ACHN (cell line): Measurements from ENCODE around the gene ARHGAP22.

Experiments used
- DNase-seq: peaks from one replicate; pipeline ENCODE4 v3.0.0-alpha.2; 2015
- in situ Hi-C: cut with HindIII; loops from 2 replicates; pipeline ENCODE4 v1.10.0; 2017; ENCODE audit warnings: low sequenced_read_pairs, low pct_ligation_motif_present, low pct_unique_long_range_greater_than_20kb

The ARHGAP22 gene

DNA sequence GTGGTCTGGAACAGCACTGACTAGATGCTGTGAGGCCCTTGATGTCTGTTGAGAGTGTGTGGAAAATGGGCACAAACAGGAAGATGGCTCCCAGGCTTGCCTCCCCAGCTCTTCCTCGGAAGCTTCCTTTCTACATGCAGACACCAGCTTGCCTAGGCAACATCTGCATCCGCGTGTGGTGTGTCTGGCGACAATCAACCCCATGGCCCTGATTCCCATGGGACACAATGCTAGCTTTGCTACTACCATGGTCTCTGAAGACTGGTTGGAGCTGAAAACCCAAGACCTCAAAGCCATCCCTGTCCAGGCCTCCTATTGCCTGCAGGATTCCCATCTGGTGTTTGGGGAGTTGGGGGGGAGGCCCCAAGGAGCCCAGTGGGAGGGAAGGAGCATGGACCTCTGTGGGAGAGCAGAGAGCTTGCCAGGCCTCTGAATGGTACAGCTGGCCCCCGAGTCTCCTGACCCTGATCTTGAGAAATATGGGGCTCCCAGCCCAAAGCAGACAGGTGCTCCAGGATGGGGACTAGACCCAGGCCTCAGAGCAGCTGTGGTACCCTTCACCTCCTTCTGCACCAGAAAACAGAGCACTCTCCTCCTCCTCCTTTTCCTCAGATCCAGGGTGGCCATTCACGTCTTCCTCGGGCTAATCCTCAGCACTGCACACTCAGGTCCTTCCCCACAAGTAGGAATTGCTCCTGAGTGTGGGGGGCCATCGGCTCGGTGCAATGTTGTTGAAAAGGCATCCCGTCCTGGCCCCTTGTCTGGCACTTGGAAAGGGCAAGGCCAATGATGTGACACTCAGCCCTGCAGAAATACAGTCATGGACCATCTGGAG lies 57.6 kb downstream of the ARHGAP22 start:
- DNase-seq = no peak
- in situ Hi-C loops = no loop called here

DNA sequence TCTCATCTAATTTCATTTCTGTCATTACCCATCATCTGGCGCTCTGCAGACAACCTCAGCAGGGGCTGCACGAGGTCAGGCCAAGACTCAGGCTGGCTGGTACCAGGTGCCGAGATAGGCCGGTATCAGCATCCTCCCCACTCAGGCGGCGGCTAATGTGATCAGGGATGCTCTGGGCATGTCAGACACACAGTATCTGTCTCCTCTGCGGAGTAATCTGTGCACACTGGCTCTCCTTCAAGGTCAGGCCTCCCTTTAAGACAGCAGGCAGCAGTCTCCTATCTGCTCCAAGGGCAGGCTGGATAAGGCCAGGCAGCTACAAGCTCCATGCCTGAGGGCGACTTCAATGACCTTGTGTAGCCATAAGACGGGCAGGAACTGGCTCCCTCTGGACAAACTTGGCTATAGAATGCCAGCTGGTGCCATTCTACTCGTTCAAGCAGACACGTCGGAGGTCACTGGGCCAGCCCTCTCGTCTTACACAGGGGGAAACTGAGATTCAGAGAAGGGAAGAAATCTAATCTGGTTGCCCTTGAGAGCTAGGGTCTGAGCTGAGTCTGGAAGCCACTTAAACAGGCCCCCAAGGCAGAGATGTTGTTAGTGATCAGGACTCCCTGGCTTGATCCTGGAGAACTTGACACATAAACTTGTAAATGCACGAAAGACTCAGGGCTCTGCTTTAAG lies 59.3 kb downstream of the ARHGAP22 start:
- in situ Hi-C loops = no loop called here
- DNase-seq = no peak

DNA sequence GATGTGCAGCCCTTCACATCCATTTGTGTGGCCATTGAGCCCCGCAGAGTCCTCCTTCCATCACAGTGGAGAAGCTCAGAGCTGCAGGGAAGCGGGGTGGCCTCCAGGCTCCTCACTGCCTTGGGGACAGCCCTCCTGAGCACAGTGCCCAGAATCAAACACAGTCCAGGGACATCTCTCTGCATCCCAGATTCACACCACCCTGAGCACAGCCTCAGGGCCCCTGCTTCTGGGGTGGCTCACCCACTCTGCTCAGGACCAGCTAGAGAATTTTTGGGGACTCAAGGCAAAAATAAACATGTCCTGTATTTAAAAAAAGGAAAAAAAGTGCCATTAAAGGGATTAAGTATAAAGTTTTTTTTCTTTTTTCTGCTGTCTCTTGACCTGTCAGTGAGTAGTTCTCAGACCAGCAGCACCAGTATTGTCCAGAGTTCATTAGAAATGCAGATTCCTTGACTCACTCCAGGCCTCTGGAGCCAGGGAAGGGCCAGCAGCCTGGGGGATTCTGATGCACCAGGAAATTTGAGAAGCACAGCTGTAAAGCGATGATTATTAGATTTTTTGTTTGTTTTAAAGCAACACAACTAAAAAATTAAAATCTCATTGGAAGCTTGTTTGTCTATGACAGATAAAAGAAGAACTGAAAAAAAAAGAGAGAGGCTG lies 61.6 kb downstream of the ARHGAP22 start:
- DNase-seq = no peak
- in situ Hi-C loops = no loop called here

DNA sequence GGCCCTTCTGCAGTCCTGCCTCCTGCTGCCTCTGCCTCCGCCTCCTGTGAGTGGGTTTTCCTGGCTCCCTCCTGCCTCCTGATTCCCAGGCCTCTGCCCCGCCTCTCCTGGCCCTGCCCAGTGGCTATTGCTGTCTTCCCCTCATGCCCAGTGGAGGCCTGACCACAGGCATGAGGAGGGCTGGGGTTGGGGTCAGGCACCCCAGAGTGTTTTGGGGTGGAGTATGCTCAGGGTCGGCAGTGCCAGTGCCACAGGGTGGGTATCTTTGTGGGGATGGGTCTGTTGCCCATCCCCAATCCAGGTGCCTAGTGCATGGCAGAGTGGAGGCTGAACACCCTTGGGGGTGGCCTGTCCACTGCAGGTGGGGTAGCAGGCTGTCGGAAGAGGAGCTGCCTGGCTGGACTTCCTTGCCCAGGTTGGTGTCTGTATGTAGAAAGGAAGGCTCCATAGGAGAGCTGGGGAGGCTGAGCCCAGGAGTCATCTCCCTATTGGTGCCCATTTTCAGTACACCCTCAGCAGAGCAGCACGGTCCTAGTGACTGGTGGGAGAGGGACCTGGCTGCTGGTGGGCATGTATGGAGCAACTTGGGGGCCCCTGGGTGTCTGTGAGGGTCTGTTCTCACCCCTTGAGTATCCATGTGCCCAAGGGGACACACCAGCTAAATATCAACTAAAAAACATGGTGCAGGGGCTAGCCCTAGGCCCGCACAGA lies 62.2 kb downstream of the ARHGAP22 start:
- DNase-seq = no peak
- in situ Hi-C loops = no loop called here

DNA sequence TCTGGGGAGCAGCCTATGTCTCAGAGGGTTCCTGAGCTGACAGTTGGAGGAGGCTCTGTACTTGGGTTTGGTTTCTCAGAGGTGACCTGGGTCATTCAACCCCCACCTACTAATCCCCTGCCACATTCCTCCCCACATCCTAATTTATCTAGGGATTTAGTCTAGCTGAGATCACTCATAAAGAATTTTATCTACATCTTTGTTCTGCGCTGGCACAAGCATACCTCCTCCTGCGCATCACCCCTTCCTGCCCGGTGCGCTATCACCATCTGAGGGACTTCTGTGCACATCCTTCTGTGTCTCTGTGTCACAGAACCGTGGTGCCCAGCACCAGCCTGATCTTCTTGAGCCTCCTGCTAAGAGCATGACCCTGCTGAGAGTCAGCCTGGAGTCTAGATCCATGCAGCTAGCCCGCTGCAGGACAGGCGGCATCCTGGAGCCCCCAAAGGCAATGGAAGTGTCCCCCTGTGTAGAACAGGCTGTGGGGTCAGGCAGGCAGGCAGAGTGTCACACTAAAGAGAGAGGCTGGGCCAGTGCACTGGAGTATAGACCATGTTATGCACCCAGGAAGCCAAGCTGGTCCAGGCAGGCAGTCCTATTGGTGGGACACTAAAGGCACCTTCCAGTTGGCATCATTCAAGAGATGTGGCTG lies 63.6 kb downstream of the ARHGAP22 start:
- in situ Hi-C loops = no loop called here
- DNase-seq = no peak

DNA sequence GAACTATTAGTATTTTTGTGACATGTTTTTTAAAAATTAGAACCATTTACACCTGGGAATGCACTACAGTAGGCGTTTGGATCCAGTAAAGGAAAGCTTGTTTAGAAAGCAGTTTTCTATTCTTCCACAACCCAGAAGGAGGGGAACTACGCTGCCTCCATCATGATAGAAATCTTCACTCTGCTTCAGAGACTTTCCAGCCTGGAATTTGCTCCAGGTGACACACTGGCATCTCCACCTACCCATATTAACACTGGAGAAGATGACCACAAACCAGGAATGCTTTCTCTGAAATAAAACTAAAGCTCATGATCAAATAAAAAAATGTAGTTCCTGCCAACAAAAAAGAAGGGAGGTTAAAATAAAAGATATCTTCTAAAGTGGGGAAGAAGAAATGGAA lies 66.3 kb downstream of the ARHGAP22 start:
- in situ Hi-C loops = no loop called here
- DNase-seq = no peak

DNA sequence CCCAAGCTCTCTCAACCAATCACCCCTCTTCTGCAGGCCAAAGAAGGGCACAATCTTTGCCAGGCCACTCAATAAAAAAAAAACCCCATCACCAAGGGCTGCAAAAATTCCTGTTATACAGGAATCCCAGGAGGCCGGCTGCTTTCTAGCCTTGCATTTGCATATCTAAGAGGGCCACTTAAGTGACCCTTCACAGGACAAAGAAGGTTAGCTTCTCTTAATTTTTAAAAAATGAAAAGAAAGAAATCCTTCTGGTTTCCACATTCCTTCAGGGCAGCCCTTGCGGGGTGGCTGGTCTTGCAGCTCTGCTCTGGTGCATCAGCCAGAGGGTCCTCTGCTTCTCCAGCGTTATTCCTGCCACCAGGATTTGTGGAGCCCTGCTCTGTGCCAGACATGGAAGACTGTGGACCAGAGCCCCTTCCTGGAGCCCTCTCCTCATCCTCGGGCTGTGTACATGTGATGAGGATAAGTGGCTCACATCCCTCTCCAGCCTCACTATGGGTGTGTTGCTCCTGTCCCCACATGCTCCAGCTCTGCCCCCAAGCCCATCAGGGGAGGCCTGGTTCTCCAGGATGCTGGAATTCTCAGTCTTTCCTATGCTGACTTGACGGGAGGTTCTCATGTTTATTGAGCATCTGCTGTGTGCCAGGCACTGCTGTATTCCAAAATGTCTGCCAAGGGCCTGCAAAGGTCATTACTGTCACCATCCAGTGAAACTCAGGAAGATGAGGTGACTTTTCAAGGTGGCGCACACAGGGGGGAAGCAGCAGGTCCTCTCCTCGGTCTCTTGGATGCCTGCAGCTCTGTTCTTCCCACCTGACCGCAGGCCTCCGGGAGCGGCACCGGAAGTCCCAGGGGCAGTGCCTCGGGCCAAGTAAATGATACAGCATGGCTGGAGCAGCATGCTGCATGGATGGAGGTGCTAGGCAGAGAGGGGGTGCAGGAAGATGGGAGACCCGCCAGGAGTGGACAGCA lies 67.7 kb downstream of the ARHGAP22 start:
- in situ Hi-C loops = no loop called here

DNA sequence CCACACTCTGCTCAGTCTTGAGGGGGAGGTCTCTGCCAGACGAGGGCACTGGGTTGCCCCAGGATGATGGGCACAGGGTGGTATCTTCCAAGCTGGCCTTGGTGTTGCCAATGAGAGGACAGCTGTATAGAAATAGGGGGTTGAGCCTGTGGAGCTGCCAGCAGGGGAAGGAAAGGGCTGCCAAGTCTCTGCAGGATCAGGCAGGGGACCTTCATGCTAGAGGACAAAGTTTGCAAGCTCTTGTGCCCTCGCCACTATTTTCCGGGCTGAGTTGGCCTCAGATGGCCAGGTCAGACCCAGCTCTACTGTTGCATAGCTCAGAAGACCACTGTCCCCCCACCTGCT lies 68.7 kb downstream of the ARHGAP22 start:
- in situ Hi-C loops = no loop called here
- DNase-seq = no peak

More for the DNA sequence above, 67.7 kb downstream of the ARHGAP22 start:
- no peak for DNase-seq

DNA sequence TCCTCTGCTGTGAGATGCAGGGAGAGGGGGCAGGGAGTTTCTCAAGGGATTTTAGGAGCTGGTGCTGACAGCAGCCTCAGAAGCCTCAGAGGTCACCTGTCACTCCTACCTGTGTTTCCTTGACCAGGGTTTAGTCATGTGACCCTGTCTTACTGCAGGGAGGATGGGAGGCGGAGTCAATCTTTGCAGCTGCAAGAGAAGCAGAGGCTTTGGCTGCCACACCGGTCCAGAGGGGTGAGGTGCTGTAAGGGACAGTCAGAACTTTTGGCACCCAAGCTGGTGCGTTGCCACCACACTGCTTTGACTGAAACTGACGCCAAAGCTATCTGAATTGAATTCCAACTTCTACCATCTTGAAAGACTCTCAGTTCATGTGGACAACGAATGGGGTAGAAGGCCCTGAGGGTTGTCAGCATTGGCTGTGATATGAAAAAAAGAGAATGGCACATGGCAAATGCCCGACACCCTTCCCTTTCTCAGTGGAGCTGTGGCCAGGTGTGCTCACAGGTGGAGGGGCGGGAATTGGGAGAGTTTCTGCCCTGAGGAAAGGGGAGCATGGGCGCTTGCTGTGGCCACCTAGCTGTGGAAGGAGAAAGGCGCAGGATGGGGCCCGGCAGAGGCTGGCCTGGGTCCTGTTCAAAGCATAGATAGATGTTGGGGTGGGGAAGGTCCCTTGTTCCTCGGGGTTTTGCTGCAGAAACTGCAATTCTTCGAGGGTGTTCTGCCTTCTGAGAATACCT lies 69.3 kb downstream of the ARHGAP22 start:
- in situ Hi-C loops = no loop called here
- no peak for DNase-seq

DNA sequence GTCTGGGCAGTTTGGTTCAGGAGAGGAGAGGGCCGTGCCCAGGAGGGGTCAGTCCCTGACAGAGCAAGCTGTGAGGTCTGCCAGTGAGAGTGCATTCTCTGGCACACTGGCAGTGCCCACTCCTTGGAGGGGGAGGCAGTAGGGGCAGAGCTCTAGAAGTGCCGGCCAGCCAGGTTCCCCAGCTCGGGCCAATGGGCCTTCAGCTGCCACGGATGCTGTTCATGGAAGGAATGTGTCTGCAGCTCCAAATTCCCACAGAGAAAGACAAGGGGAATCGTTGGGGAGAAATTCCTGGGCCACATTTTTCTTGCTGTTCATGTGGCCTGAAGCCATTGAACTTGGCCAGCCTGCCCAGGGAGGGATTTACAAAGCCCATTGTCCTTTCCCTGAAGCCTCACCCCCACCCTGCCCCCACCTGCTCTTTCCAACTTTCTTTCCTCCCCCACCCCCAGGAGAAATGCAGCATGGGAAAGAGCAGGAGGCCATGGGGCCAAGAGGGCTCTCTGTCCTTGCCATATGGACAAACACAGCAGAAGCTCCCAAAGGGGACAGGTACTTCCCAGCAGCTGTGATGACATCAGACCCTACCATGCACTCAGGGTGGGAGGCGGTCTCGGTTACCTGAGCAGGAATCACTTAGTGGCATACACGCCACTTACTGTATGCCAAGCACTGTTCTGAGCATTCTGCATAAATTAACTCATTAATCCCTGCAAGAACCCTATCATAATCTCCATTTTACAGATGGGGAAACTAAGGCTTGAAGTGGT lies 70.7 kb downstream of the ARHGAP22 start:
- no peak for DNase-seq
- in situ Hi-C loops = no loop called here

DNA sequence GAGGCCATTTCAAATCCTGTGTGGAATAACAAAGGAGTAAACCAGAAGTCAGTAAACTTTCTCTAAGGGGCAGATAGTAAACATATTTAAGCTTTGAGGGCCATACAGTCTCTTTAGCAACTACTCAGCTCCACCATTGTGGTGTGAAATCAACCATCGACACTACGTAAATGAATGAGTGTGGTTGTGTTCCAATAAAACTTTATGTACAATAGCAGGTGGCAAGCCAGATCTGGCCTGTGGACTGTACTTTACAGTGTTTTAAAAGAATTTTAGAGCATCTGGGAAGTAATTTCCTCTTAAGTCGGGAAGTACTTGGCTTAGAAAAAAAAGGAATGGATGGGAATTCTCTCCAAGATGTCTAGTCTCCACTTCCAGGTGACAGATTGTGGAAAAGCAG lies 71.3 kb downstream of the ARHGAP22 start:
- DNase-seq = no peak
- in situ Hi-C loops = no loop called here

DNA sequence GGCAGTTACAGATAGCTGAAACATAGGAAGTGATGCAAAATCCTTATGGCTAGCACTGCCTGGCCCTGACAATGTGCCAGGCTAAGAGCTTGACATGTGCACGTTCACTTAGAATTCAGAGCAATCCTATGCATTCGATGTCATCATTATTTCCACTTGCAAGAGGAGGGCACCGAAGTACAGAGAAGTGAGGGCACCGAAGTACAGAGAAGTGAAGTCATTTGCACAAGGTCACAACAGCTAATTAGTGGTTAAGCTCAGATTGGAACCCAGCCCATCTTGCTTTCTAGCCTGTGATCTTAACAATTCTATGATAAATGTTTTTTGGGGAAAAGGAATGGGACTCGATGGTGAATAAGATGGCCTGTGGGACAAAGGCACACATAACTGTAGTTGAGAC lies 73.4 kb downstream of the ARHGAP22 start:
- DNase-seq = no peak
- in situ Hi-C loops = no loop called here

DNA sequence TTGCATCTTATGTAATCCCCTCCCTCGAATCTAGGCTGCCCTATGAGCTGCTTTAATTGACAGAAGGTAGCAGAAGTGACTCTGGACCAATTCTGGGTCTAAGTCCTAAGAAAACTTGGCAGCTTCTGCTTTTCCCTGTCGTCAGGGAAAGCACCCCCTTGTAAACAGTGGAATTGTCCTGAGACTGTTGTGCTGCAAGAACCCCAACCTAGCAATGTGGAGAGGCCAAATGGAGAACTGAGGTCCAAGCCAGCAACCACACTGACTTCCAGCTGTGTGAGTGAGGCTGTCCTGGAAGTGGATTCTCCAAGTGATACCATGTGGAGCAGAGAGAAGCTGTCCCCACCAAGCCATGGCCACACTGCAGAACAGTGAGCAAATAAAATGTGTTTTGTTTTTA lies 75.5 kb downstream of the ARHGAP22 start:
- in situ Hi-C loops = no loop called here
- DNase-seq = no peak

DNA sequence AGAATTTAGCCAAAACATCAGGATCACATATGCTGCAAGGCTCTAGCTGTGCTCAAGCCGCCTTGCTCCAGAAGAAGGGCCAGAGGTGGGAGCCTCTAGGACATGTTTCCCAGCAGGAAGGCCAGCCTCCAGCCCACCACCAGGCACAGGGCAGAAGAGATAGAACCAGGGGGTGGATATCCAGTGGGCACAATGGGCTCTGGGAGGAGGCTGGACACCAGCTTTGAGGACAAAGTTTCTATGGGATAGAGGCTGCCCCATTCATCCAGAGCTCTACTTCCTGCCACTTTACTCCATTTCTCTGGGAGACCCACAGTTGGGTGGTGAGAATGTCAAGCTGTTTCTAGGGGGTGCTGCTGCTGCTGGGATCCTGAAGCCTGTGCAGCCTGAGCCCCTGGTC lies 77.1 kb downstream of the ARHGAP22 start:
- no peak for DNase-seq
- in situ Hi-C loops = no loop called here

DNA sequence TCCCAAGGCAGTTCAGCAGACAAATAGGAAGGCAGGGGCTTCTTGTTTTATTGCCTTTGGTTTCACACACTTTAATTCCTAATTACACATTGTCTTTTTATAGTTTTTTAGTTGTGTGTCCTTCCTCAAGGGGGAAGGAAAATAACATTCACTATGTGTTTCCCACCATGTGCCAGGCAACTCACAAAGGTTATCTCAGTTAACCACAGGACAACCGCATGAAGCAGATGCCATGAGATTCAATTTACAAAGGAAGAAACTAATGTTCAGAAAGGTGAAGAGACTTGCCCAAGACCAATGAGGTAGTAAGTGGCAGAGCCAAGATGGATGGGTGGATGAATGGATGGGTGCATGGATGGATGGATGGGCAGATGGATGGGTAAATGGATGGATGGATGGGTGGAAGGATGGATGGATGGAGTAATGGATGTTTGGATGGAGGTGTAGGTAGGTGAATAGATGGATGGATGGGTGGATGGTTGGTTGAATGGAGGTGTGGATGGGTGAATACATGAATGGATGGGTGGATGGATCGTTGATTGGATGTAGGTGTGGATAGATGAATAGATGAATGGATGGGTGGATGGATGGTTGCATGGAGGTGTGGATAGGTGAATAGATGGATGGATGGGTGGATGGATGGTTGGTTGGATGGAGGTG lies 77.9 kb downstream of the ARHGAP22 start:
- in situ Hi-C loops = no loop called here

More for the DNA sequence above, 77.9 kb downstream of the ARHGAP22 start:
- DNase-seq = no peak
